HG03196 (cell line): ENCODE results near the gene AMPH.

Experiments used
- ATAC-seq: cut with Tn5 transposase; IDR thresholded peaks from one replicate; pipeline ENCODE4 v1.9.1; 2021; ENCODE audit not compliant: unreplicated experiment

The AMPH gene

DNA sequence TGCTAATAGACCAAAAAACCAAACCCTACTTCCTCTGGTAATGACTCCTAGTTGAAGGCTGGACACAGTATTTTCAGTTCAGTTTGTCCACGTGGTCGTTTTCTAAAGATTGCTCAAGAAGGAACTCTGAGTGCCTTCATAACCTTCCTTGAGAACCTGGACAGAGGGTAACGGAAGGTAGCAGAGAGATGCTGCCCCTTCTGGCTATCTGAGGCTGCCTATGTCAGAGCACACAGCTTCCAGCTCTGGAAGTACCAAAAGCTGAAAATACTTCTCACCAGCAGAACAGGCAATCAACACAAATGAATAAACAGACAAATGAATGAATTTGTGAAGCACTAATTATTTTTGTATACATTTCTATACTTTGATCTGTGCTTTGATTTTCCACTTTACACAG is 85.2 kb downstream of the AMPH start:
- ATAC-seq: no peak

DNA sequence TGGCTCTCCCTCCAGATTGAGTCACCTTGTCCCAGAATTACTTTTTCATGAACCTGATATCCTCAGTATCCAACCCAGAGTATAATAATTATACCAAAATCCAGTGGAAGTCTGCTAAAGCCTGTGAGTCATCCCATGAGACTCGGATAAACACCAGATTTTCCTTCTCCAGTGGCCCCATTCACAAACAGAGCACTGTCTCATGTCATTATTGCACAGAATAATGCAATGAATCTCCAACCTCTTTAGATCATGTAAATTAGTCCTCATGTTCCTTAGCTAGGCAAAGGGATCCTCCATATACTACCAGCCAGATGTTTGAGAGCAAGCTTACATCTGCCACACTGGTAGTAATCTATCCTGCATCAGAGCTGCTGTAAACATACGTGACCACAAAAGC is 89.0 kb downstream of the AMPH start:
- no peak for ATAC-seq

DNA sequence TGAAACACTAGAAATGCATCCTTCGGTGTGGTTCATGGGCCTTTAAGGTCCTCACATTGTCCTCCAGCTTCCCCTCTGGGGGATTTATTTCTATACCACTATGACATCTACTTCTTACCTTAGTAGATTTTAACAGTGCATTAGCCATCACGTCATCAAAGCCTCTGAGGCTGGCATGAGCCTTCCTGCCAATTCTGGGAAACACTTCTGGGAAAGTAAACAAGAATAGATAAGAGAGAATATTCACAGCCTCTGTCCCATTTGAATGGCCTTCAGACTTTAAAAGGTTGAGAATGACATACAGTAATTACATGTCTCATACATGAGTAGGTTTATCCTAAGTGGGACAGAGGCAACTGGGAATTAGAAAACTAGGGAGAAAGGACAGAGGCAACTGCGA is 89.7 kb downstream of the AMPH start:
- no peak for ATAC-seq

DNA sequence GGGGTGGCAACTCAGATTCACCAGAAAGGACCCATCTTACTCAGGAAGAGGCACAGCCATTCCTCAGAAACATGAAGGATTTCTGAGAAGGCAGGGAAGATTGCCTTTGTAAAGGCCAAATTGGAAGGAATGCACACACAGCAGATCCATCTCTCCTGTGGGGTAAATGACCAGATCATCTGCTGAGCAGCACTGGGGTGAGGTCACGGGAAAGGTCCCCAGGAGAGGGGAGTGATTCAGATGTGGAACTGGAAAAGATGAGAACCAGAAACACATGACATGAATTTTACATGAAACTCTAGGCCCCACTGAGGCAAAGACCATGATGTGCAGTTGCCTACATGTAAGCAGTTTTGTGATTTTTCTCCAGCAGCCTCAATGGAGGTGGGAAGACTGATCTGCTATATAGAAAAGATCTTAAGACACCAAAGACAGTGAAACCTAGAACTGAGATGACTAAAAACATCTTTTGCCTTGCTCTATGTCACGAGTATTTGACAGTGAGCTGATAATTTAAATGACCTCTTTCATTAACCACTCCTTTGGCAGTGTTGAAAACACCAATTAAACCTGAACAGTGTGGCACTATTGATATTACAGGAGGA is 91.6 kb downstream of the AMPH start:
- no peak for ATAC-seq

DNA sequence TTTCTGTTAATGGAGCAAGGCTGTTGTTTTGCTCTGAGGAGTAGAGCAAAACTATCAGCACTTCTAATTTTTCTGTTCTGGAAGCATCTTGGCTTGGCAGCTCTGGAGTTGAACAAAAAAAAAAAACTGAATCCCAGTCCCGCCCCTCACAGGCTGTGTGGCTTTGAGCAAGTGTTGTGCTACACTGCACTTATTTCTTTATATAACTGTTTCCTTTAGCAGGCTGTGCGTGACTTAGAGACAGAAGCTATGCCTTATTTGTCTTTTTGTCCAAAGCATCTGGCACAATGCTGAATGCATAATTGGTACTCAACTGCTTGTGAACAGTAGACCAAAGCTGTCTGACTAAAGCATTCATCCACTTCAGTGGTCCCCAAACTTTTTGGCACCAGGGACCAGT is 96.1 kb downstream of the AMPH start:
- no peak for ATAC-seq

DNA sequence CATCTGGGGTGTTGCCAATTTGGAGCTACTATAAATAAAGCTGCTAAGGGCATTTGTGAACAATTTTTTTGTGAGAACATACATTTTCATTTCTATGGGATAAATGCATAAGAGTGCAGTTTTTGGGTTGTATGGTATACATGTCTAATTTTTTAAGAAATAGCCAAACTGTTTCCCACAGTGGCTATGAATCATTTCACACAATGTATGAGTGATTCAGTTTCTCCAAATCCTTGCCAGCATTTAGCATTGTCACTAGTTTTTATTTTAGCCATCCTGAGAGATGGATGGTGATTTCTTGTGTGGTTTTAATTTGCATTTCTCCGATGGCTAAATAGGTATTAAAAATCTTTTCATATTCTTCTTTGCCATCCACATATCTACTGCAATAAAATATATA is 105.3 kb downstream of the AMPH start:
- ATAC-seq: no peak

DNA sequence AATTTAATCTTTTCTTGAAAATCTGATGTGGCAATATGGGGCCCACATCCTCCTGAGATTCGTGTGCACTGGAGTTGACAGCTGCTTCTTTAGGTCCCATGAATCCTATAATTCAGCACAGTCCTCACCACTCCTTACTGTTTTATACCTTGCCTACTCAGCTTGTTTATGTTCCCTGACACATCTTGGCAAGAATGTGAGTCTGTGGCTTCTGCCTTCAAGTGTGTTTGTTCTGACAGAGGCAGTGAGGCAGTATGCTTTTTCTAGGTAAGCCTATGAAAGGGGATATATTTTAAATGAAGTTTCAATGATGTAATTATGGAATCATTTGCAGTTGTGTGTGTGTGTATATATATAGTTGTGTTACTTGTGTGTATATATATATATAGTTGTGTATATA is 106.4 kb downstream of the AMPH start:
- ATAC-seq: no peak

DNA sequence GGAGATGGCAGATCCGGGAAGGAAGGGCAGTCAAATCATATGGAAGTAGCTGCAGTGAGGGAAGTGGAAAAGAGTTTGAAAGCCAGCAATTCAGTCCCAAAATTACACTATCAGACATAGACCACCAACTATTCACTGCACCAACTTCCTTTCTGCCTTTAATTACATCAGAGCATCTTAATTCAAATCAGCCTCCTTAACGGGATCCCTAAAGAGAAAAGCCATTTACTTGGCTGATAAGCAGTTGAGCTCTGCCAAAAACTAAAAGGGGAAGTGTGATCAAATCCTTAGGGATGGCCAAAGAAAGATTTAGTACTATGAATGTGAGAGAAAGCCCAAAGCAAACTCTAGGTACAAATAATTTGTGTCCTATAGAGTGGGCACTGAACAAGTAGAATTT is 110.4 kb downstream of the AMPH start:
- ATAC-seq: no peak

DNA sequence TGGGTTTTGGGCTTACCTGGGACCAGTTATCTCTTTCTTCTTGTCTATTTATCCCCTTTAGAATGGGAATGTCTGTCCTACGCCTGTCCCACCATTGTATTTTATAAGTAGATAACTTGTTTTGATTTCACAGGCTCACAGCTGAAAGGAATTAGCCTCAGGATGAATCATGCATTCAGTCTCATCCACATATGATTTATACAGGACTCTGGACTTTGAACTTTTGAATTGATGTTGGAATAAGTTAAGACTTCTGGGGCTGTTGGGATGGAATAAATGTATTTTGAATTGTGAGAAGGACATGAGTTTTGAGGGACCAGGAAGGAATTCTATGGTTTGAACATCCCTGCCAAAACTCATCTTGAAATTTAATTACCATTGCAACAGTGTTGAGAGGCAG is 112.6 kb downstream of the AMPH start:
- no peak for ATAC-seq

DNA sequence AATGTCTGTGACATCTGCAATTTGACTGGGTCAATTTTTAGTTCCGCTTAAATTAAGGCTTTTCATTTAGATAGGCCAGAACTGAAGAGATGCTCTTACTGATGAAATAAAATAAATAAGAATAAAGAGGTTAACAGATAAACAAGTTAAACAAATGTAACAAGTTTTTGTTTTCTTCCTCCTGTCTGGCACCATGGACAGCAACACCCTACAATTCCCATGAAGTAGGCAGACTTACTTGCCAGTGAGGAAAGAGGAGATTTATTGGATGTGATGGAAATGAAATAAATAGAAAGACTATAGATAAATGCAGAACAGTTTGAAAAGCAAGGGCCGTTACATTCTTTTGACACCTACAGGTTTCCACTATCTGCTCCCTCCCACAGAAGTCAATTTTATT is 118.5 kb downstream of the AMPH start:
- ATAC-seq: no peak

DNA sequence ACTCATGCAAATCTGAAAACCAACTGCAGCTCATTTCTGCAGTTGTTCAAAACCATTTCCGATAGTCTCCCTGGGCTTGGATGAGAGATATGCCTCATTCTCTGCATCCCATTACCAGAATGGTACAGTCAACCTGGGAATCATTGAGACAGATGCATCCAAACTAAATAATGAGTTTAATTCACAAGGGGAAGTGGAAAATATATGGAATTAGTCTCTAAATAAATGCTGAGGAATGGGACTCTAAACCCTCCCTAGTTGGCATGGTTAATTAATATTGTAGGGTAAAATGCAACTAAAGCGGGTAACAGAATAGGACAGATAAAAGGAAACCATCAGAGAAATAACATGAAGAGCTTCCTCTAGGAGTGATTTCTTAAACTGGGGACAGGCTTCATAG is 118.9 kb downstream of the AMPH start:
- ATAC-seq: no peak

DNA sequence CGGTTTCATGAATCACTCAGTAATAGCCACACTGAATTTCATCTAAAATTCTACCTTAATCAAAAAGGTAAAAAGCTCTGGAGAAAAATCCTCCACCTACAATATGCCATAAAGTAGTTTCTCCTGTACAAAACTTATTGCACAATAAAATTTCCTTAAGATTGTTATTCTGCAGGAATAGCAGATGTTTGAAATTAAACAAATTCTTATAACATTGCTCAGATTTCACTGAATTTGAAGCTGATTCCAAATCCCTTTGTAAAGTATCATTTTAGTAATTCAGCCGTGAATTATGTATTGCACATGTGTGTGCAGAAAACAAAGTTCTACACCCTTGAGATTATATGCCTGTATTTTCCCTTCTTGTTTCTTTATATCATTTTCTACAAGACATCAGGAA is 123.8 kb downstream of the AMPH start:
- ATAC-seq: no peak

DNA sequence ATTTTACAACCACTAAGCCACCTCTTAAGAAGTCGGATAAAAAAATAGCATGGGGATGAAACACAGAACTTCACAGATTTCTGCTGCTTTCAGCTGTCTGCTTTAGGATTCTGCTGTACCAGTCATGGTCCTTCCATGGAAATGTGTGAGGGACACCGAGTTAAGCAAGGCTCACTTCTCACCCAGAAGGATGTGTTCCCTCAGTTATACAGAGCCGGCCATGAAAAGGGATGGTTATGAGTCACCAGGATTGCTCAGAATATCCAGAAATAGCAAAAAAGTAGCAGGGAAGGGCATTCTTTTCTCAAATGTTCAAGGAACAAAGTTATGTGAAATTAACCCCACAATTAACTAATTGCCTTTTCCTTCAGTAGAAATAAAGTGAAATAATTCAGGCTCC is 124.4 kb downstream of the AMPH start:
- no peak for ATAC-seq

DNA sequence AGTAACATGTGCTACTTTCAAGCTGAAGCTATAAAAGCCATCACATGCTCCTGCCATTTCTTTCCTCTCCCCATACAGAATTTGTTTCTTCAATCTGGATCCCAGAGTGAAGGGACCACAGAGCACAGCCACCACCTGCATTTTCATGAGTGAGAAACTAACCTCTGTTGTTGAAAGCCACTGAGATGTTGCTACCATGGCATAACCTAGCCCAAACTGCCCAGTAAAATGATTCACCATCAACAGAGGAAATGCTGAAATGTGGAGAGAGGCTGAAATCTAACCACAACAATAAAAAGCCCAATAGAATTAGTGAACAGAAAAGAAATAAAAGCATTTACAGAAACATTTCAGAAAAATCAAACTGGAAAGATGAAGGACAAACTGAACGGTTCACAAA is 125.2 kb downstream of the AMPH start:
- no peak for ATAC-seq

DNA sequence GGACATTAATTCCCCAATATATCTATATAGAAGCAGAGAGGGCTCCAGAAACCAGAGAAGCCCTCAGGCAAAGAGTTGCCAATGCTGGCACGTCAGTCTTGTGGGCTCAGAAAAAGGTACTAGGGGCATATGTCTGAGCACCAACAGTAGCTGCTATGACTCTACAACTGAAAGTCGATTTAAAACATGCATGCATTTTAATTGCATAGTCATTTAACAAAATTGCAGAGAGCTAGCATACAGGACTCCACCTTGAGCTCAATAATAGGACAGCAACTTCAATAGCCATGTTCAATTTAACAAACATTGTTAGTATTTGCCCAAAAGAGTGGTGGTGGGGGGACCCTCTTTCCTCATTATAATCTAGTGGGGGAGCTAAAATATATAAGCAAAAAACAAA is 126.5 kb downstream of the AMPH start:
- ATAC-seq: no peak

DNA sequence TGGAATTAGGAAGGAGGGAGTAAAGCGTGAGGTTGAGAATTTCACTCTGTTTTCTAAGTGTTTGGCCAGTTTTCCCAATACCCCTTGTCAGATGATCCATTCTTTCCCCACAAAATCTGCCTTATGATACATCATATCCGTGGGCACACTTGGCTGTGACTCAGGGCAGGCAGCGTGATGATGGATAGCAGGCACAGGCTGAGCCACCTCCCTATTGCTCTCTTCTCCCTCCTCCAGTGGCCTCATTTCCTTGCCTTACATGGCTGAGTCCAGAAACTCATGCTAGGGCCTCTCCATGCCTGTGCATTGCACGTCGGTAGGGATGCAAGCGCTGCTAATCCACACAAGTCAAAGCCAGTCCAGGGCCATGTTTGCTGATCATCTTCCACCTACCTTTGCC is 128.3 kb downstream of the AMPH start:
- ATAC-seq: no peak

DNA sequence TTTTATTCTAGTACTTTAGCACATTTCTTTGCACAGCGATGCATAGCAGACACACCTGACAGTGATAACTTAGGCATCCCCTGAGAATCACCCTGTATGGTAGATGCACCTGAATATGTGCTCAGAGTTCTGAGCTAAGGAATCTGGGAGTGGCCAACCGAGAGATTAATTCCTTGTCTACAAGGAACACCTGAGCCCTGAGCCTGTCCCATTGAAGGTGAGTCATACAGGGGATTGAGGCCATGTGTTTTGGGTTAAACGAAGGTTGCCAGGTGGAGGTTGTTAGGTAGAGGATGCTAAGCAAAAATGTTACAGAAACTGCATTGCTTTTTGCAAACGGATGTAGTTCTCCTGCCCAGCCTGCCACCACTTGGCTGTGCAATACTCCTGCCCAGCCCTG is 128.9 kb downstream of the AMPH start:
- ATAC-seq: no peak

DNA sequence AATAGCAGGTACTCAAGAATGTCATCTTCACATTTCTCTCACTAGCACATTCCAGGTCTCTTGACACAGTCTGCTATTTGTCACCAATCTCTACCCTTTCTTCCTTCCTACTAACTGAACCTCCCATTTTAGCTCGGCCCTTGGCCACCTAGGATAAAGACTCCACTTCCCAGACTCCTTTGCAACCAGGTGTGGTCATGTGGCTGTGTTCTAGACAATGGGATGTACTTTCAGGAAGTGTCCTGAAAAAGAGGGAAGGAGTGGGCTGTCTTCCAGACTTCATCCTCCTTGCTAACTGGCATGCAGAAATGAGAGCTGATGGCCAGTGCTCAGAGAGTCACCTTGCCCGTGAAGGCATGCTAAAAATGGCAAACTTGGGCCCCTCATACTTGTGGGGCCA is 139.2 kb downstream of the AMPH start:
- ATAC-seq: no peak

DNA sequence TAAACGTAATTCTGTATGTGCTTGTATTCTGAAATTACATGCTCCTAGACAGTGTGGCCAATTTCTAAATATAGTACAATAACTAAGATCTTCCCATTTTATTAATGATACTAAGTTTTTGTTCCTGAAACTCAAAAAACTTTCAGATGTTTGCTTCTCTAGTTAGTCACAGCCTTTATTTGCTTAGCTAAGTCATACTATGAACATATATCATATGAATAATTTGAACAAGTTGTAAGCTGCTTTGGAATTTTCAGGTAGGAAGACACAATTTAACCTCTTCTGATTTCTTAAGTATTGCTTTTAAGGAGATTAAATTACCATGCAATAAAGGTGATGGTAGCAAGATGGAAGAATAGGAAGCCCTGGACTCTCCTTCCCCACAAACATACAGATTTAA is 148.7 kb downstream of the AMPH start:
- ATAC-seq: no peak

DNA sequence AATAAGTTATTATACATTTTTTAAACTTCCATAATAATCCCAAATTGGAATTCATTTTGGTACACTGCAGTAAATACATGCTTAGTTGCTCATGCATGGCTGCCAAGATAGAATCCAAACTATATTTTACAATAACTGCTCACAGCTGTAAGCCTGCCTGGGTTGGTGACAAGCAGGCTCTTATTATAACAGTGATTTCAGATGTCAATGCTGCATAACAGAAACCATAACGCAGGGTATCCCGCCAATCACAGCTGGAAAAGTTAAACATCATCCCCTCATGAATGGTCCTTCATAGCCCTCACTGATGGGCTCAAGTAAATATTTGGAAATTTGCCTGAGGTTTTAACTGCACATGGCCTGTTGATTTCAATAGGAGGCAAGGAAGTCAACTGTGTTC is 149.8 kb downstream of the AMPH start:
- no peak for ATAC-seq

DNA sequence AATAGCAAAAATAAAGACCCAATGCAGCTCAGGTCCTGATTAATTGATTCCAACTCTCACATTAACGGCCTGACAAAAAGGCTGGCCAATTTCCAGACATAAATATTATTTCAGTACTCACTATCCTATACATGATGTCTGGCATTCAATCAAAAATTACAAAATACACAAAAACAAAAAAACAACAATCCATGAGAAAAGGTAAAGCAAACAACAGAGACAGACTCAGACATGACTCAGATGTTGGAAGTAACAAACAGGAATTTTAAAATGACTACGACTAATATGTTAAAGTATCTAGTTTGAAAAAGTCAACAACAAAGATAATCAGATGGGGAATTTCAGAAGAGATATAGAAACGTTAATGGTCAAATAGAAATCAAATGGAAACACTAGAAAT is 152.8 kb downstream of the AMPH start:
- ATAC-seq: no peak

DNA sequence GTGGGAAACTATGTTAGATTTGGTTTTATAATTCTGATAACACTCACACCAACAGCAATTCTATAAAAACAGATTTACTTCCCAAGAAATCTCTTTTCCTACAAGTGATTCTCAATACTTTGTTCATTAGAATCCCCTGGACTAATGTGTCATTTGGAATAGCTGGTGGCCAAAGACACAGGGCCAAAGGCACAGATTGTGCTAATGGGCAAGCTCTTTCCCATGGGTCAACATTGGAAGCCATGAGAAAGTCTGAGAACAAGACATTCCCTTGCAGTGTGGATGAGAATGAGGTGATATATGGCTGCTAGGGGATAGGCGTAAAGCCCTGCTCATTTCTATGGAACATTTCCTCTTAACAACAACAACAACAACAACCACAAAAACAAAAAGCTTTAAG is 153.8 kb downstream of the AMPH start:
- ATAC-seq: no peak

DNA sequence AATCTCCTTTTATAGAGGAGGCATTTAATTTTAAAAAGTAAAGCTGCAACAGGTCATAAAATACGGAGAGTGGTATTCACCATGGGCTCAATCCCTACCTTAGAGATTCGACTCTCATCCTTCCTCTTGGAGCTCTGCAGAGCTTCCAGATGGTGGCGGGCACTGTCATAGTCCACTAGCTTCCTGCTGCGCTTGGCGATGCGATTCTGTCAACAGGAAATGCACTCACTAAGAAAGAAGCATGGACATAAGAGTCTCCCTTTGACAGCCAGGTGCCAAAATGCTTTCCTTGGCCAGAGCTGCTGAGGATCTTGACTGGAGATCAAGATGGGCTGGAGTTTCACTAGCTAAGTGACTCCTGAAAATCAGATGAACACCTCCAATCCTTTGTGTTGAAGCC is 154.4 kb downstream of the AMPH start:
- no peak for ATAC-seq

DNA sequence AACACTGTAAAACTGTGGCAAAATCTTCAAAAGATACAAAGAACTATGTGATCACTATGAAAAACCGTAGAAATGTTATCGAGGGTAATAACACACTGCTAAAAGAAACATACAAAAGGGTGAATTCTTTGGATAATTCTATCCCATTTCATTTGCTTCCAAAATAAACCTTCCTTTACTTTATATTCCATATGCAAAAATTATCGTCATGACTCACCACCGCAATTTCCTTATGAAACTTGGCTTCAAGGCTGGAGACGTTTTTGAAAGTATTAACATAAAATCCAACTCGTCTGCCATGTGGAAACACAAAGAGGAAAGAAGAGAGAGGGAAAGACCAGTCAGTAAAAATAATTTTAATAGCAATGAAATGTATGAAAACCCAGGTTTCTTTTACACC is 165.2 kb downstream of the AMPH start:
- no peak for ATAC-seq
